Stimulated activated CD4-positive, alpha-beta T cell treated with anti-CD3 and anti-CD28 coated beads, Interleukin-2, amount 100 ng/mL, for 4 hours (primary cell): ENCODE measurements around the gene ALKBH4.
"Not testable (repeated sequence)": the region's sequence is repeated elsewhere in the genome, so short reads cannot be mapped to it uniquely, and the experiment has no call there.

Source experiments
- DNase-seq: peaks from one replicate; pipeline ENCODE4 v3.0.0-alpha.2; 2020; ENCODE audit warnings: low read depth

Gene ALKBH4

GRCh38 chr7:102454932-102455331 is 9.7 kb downstream of the ALKBH4 start:
- not testable (repeated sequence) for DNase-seq

- DNase-seq: no peak
Observed at GRCh38 chr7:102454468-102454867, 10.2 kb downstream of the ALKBH4 start.

- no peak for DNase-seq
Observed at GRCh38 chr7:102453319-102453718, 11.3 kb downstream of the ALKBH4 start.

GRCh38 chr7:102452451-102452850 is 12.2 kb downstream of the ALKBH4 start:
- DNase-seq: no peak

GRCh38 chr7:102451371-102452054 is 13.2 kb downstream of the ALKBH4 start:
- no peak for DNase-seq

GRCh38 chr7:102450242-102450641 is 14.4 kb downstream of the ALKBH4 start:
- peak; percentile 44 for DNase-seq

GRCh38 chr7:102449136-102449535 is 15.5 kb downstream of the ALKBH4 start:
- DNase-seq: no peak

- DNase-seq: no peak
Observed at GRCh38 chr7:102447311-102447710, 17.4 kb downstream of the ALKBH4 start.

GRCh38 chr7:102446387-102447156 is 18.1 kb downstream of the ALKBH4 start:
- DNase-seq: no peak

GRCh38 chr7:102445674-102446071 is 19.0 kb downstream of the ALKBH4 start:
- DNase-seq: no peak

GRCh38 chr7:102444961-102445673 is 19.5 kb downstream of the ALKBH4 start:
- no peak for DNase-seq

- no peak for DNase-seq
Observed at GRCh38 chr7:102439963-102440795, 24.5 kb downstream of the ALKBH4 start.

GRCh38 chr7:102436118-102436517 is 28.5 kb downstream of the ALKBH4 start:
- DNase-seq: no peak

GRCh38 chr7:102434039-102434486 is 30.6 kb downstream of the ALKBH4 start:
- no peak for DNase-seq

GRCh38 chr7:102433219-102434038 is 31.2 kb downstream of the ALKBH4 start, which contains the start of gene ORAI2:
Gene ORAI2 (plus strand): TSS chr7:102433575. CDS start chr7:102438957, 5,382 bp downstream.
- peak; percentile 84 for DNase-seq

- no peak for DNase-seq
Observed at GRCh38 chr7:102432442-102433218, 32.0 kb downstream of the ALKBH4 start.

- peak; percentile 47 for DNase-seq
Observed at GRCh38 chr7:102431617-102432298, 32.9 kb downstream of the ALKBH4 start.

GRCh38 chr7:102429141-102429899 is 35.3 kb downstream of the ALKBH4 start:
- DNase-seq: no peak

- no peak for DNase-seq
Observed at GRCh38 chr7:102427019-102427405, 37.7 kb downstream of the ALKBH4 start.
